Measurements from ENCODE around the gene ANKFY1. TPM values are rescaled to one million over a fixed set of nuclear protein-coding genes. Genes with fewer than 3 reads are reported as not detected.

The ANKFY1 gene
- total and polyA plus RNA-seq, 9 of the 15 experiments (the other 6 are each of a cell fraction or from before 2014, with no cell fraction given): 4.3 to 25.6 (median 12.2) TPM

DNA sequence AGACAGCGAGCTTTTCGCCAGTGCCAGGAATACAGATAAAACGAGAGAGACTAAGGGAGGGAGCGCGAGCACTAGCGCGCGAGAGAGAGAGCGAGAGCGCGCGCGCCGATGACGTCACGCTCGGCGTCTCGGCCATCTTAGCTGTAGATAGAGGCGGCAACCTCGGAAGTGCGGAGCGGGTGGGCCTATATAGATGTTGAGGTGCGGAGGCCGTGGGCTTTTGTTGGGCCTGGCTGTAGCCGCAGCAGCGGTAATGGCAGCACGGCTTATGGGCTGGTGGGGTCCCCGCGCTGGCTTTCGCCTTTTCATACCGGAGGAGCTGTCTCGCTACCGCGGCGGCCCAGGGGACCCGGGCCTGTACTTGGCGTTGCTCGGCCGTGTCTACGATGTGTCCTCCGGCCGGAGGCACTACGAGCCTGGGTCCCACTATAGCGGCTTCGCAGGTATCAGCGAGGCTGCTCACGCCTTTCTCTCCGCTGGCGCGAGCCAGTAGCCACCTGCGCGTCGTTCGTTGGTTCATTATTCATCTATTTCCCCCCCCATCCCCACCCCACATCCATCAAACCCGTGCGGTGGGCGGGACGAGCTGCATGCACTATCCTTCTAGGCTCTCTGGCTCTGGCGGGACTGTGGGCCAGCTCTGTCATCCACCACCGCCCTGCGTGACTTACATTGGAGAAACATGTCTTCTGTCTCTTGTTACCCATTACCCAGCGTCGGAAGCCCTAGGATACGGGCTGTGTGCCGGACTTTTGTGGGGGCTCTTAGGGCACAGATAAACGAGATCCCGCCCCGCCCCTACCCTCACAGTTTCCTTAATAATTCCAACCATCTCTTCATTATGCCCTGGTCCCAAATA lies 120.0 kb downstream of the ANKFY1 start (continued):
- TF ChIP-seq, protein P1, sequence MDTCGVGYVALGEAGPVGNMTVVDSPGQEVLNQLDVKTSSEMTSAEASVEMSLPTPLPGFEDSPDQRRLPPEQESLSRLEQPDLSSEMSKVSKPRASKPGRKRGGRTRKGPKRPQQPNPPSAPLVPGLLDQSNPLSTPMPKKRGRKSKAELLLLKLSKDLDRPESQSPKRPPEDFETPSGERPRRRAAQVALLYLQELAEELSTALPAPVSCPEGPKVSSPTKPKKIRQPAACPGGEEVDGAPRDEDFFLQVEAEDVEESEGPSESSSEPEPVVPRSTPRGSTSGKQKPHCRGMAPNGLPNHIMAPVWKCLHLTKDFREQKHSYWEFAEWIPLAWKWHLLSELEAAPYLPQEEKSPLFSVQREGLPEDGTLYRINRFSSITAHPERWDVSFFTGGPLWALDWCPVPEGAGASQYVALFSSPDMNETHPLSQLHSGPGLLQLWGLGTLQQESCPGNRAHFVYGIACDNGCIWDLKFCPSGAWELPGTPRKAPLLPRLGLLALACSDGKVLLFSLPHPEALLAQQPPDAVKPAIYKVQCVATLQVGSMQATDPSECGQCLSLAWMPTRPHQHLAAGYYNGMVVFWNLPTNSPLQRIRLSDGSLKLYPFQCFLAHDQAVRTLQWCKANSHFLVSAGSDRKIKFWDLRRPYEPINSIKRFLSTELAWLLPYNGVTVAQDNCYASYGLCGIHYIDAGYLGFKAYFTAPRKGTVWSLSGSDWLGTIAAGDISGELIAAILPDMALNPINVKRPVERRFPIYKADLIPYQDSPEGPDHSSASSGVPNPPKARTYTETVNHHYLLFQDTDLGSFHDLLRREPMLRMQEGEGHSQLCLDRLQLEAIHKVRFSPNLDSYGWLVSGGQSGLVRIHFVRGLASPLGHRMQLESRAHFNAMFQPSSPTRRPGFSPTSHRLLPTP (IDR thresholded peaks at IDR 0.05; ENCODE audit: borderline replicate concordance, extremely low read depth, insufficient read length): no peak
- TF ChIP-seq KLF1 (tag; IDR thresholded peaks at IDR 0.05) (no peak), SOX6 (IDR thresholded peaks at IDR 0.05) (no peak), DIDO1 (tag; IDR thresholded peaks at IDR 0.05; ENCODE audit: low read depth) (no peak), KLF10 (CRISPR knock-in tag; IDR thresholded peaks at IDR 0.05) (no peak), MEF2A (IDR thresholded peaks at IDR 0.05; ENCODE audit: control insufficient read depth, low read depth, low read length) (no peak), POU5F1 (IDR thresholded peaks at IDR 0.05; ENCODE audit: borderline replicate concordance, low read depth, low read length, partially characterized antibody) (no peak), KDM2B (CRISPR knock-in tag; IDR thresholded peaks at IDR 0.05) (0 out of 2 replicates have a peak, but pooled peaks have one; percentile 24), FOSL1 (tag; conservative IDR thresholded peaks at IDR 0.05) (peak; percentile 58; the same call in 1 of the 2 replicates), NFE2L1 (tag; IDR thresholded peaks at IDR 0.05; ENCODE audit: borderline replicate concordance, low read depth) (no peak), ZNF830 (CRISPR knock-in tag; IDR thresholded peaks at IDR 0.05) (no peak), L3MBTL2 (IDR thresholded peaks at IDR 0.05) (peak; percentile 33; the same call in 1 of the 2 replicates), WHSC1 (IDR thresholded peaks at IDR 0.05; ENCODE audit: low read length) (no peak)
- TF ChIP-seq, protein P2, sequence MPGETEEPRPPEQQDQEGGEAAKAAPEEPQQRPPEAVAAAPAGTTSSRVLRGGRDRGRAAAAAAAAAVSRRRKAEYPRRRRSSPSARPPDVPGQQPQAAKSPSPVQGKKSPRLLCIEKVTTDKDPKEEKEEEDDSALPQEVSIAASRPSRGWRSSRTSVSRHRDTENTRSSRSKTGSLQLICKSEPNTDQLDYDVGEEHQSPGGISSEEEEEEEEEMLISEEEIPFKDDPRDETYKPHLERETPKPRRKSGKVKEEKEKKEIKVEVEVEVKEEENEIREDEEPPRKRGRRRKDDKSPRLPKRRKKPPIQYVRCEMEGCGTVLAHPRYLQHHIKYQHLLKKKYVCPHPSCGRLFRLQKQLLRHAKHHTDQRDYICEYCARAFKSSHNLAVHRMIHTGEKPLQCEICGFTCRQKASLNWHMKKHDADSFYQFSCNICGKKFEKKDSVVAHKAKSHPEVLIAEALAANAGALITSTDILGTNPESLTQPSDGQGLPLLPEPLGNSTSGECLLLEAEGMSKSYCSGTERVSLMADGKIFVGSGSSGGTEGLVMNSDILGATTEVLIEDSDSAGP (CRISPR knock-in tag; IDR thresholded peaks at IDR 0.05): no peak
- TF ChIP-seq, protein P3, sequence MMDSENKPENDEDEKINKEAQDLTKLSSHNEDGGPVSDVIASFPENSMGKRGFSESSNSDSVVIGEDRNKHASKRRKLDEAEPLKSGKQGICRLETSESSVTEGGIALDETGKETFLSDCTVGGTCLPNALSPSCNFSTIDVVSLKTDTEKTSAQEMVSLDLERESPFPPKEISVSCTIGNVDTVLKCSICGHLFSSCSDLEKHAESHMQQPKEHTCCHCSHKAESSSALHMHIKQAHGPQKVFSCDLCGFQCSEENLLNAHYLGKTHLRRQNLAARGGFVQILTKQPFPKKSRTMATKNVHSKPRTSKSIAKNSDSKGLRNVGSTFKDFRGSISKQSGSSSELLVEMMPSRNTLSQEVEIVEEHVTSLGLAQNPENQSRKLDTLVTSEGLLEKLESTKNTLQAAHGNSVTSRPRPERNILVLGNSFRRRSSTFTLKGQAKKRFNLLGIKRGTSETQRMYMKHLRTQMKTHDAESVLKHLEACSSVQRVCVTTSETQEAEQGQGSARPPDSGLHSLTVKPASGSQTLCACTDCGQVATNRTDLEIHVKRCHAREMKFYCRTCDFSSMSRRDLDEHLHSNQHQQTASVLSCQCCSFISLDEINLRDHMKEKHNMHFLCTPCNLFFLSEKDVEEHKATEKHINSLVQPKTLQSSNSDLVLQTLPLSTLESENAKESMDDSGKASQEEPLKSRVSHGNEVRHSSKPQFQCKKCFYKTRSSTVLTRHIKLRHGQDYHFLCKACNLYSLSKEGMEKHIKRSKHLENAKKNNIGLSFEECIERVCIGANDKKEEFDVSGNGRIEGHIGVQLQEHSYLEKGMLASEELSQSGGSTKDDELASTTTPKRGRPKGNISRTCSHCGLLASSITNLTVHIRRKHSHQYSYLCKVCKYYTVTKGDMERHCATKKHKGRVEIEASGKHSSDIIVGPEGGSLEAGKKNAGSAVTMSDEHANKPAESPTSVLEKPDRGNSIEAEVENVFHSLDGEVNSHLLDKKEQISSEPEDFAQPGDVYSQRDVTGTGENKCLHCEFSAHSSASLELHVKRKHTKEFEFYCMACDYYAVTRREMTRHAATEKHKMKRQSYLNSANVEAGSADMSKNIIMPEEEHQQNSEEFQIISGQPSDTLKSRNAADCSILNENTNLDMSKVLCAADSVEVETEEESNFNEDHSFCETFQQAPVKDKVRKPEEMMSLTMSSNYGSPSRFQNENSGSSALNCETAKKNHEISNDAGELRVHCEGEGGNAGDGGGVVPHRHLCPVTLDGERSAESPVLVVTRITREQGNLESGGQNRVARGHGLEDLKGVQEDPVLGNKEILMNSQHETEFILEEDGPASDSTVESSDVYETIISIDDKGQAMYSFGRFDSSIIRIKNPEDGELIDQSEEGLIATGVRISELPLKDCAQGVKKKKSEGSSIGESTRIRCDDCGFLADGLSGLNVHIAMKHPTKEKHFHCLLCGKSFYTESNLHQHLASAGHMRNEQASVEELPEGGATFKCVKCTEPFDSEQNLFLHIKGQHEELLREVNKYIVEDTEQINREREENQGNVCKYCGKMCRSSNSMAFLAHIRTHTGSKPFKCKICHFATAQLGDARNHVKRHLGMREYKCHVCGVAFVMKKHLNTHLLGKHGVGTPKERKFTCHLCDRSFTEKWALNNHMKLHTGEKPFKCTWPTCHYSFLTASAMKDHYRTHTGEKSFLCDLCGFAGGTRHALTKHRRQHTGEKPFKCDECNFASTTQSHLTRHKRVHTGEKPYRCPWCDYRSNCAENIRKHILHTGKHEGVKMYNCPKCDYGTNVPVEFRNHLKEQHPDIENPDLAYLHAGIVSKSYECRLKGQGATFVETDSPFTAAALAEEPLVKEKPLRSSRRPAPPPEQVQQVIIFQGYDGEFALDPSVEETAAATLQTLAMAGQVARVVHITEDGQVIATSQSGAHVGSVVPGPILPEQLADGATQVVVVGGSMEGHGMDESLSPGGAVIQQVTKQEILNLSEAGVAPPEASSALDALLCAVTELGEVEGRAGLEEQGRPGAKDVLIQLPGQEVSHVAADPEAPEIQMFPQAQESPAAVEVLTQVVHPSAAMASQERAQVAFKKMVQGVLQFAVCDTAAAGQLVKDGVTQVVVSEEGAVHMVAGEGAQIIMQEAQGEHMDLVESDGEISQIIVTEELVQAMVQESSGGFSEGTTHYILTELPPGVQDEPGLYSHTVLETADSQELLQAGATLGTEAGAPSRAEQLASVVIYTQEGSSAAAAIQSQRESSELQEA (IDR thresholded peaks at IDR 0.05; ENCODE audit: low read depth): no peak

All from K562 (cell line).